T-helper 1 cell treated with Interleukin-12 subunit alpha and Interleukin-12 subunit beta and Interleukin-4 antibody, amounts not matched to agents 30 μg/mL and 1 μg/mL, for 36 hours (primary cell): ENCODE results near the gene C11orf52.

ENCODE experiments used
- H3K27ac Mint-ChIP-seq: one replicate; pipeline ENCODE4 v1.8.0; 2021; ENCODE audit warnings: mild to moderate bottlenecking, mixed read lengths
- H3K27me3 Mint-ChIP-seq: one replicate; pipeline ENCODE4 v1.8.0; 2021; ENCODE audit warnings: low read depth, mixed read lengths
- H3K36me3 Mint-ChIP-seq: one replicate; pipeline ENCODE4 v1.8.0; 2021; ENCODE audit warnings: low read depth, mixed read lengths
- H3K4me1 Mint-ChIP-seq: one replicate; pipeline ENCODE4 v1.8.0; 2021; ENCODE audit warnings: low read depth, mixed read lengths
- H3K4me3 Mint-ChIP-seq: one replicate; pipeline ENCODE4 v1.8.0; 2021; ENCODE audit warnings: mild to moderate bottlenecking, moderate library complexity, mixed read lengths
- H3K9me3 Mint-ChIP-seq: one replicate; pipeline ENCODE4 v1.8.0; 2021; ENCODE audit warnings: mixed read lengths

The C11orf52 gene

GRCh38 chr11:111963931-111964340 lies 45.2 kb downstream of the C11orf52 start:
- no peak overlapping the region for H3K27ac Mint-ChIP-seq
- H3K36me3 Mint-ChIP-seq, result no peaks in the 10 kb centered on the region
- H3K4me1 Mint-ChIP-seq, result no peaks in the 10 kb centered on the region
- no peaks in the 10 kb centered on the region for H3K9me3 Mint-ChIP-seq
- no peak overlapping the region for H3K4me3 Mint-ChIP-seq
- no peaks in the 10 kb centered on the region for H3K27me3 Mint-ChIP-seq

- Mint-ChIP-seq H3K4me3 (no peak overlapping the region), H3K27me3 (no peaks in the 10 kb centered on the region), H3K9me3 (no peaks in the 10 kb centered on the region), H3K27ac (no peak overlapping the region), H3K4me1 (no peaks in the 10 kb centered on the region), H3K36me3 (peaks cover 2% of the 10 kb centered on the region)
These were observed 48.0 kb downstream of the C11orf52 start for GRCh38 chr11:111966678-111967077.

- H3K36me3 Mint-ChIP-seq, result peaks cover 2% of the 10 kb centered on the region
- no peak overlapping the region for H3K27ac Mint-ChIP-seq
- no peaks in the 10 kb centered on the region for H3K4me1 Mint-ChIP-seq
These were observed 48.9 kb downstream of the C11orf52 start for GRCh38 chr11:111967649-111968048.

GRCh38 chr11:111969344-111969743 lies 50.6 kb downstream of the C11orf52 start:
- H3K4me3 Mint-ChIP-seq, result no peak overlapping the region
- H3K9me3 Mint-ChIP-seq, result no peaks in the 10 kb centered on the region
- H3K27ac Mint-ChIP-seq, result no peak overlapping the region
- H3K36me3 Mint-ChIP-seq, result peaks cover 2% of the 10 kb centered on the region
- H3K27me3 Mint-ChIP-seq, result no peaks in the 10 kb centered on the region
- no peaks in the 10 kb centered on the region for H3K4me1 Mint-ChIP-seq

More at GRCh38 chr11:111967649-111968048, 48.9 kb downstream of the C11orf52 start:
- Mint-ChIP-seq H3K9me3 (no peaks in the 10 kb centered on the region), H3K4me3 (no peak overlapping the region), H3K27me3 (no peaks in the 10 kb centered on the region)

- peaks cover 2% of the 10 kb centered on the region for H3K36me3 Mint-ChIP-seq
- H3K27me3 Mint-ChIP-seq, result peaks cover 10% of the 10 kb centered on the region
- H3K4me1 Mint-ChIP-seq, result no peaks in the 10 kb centered on the region
- H3K27ac Mint-ChIP-seq, result no peak overlapping the region
- no peaks in the 10 kb centered on the region for H3K9me3 Mint-ChIP-seq
- no peak overlapping the region for H3K4me3 Mint-ChIP-seq
These were observed 55.7 kb downstream of the C11orf52 start for GRCh38 chr11:111974446-111974845.

- Mint-ChIP-seq H3K9me3 (no peaks in the 10 kb centered on the region), H3K27me3 (peaks cover 10% of the 10 kb centered on the region), H3K4me1 (no peaks in the 10 kb centered on the region), H3K4me3 (no peak overlapping the region), H3K27ac (no peak overlapping the region), H3K36me3 (peaks cover 2% of the 10 kb centered on the region)
These were observed 56.5 kb downstream of the C11orf52 start for GRCh38 chr11:111975076-111975806.

- peaks cover 1% of the 10 kb centered on the region for H3K36me3 Mint-ChIP-seq
- H3K9me3 Mint-ChIP-seq, result no peaks in the 10 kb centered on the region
- peak overlapping the region; percentile 61 for H3K4me3 Mint-ChIP-seq
- no peaks in the 10 kb centered on the region for H3K4me1 Mint-ChIP-seq
- H3K27me3 Mint-ChIP-seq, result peaks cover 10% of the 10 kb centered on the region
- no peak overlapping the region for H3K27ac Mint-ChIP-seq
These were observed 57.5 kb downstream of the C11orf52 start for GRCh38 chr11:111976119-111976766.
